Measurements from ENCODE around the gene CWC15. TPM values are rescaled to one million over a fixed set of nuclear protein-coding genes. Genes with fewer than 3 reads are reported as not detected.
"Not testable (repeated sequence)": the region's sequence is repeated elsewhere in the genome, so short reads cannot be mapped to it uniquely, and the experiment has no call there.

Gene CWC15
- total RNA-seq, 1 donor from 2014 or later: 59.2 TPM

DNA sequence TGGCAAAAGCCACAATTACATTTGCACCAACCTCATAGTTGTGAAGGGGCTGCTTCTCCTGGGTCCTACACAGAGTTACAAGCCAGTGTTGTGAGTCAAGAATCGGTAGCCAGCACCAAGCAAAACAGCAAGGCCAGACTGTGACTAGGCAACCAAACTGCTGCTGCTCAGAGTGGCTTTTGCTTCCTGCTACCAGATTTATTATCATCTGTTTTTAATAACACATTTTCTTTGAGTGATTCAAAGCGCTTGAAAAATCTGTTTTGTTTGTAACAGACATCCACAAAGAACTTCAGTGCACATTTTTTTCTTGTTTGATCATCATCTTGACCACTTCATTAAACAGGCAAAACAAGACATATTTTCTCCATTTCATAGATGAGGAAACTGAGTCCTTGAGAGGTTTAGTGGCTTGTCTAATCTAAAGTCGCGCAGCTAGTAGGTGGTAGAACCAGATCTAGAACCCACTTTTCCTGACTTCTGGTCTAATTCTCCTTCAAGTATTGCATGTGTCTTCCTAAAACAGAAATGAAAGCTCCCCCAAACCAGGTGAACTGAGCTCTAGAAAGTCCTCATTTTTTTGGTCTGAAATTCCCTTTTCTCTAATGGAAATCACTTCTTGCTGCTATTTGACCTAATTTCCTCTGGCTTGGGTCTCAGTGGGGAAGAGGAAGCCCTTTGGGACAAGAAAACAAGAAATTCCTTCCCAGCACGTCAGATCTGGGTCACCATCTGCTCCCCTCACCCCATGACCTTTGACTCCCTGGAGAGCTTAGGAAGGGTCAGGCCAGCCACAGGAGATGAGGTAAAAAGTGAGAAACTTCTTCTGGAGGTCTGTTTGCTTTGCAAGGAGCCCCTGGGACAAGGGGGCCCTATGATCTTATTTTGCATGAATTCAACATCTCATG, 39.9 kb downstream of the CWC15 start:
- Mint-ChIP-seq H3K27me3 (ENCODE audit: low read depth, unreplicated experiment) (peaks cover 7% of the 10 kb centered on the region), H3K36me3 (ENCODE audit: low read depth, unreplicated experiment) (no peaks in the 10 kb centered on the region), H3K9me3 (ENCODE audit: unreplicated experiment) (no peaks in the 10 kb centered on the region), H3K27ac (ENCODE audit: unreplicated experiment) (peak overlapping the region; percentile 19), H3K4me3 (ENCODE audit: unreplicated experiment) (no peak overlapping the region), H3K4me1 (ENCODE audit: low read depth, unreplicated experiment) (peaks cover 20% of the 10 kb centered on the region)
- Histone ChIP-seq H4K20me1 (ENCODE audit: insufficient read depth, low read length) (no peaks in the 10 kb centered on the region), H3K4me1 (ENCODE audit: insufficient read depth, low read length) (peaks cover 38% of the 10 kb centered on the region), H3K79me2 (ENCODE audit: insufficient read depth, low read length) (no peaks in the 10 kb centered on the region), H3K27me3 (ENCODE audit: insufficient read depth, low read length) (no peaks in the 10 kb centered on the region), H3K27ac (ENCODE audit: low read depth, low read length) (peak overlapping the region; percentile 93), H2AFZ (ENCODE audit: low read depth, low read length) (peak overlapping the region; percentile 27), H3K4me3 (ENCODE audit: insufficient read depth, low read depth, low read length) (peak overlapping the region; percentile 18), H3K36me3 (ENCODE audit: insufficient read depth, low read length) (no peaks in the 10 kb centered on the region), H3K9me3 (ENCODE audit: insufficient read depth, low read depth, low read length) (no peaks in the 10 kb centered on the region), H3K9ac (ENCODE audit: low read length) (peak overlapping the region; percentile 67), H3K4me2 (ENCODE audit: low read length) (peak overlapping the region; percentile 71)
- FAIRE-seq (peak; percentile 97), DNase-seq (ENCODE audit: low read depth) (peak; percentile 97)
- no peak for TF ChIP-seq CTCF (IDR thresholded peaks at IDR 0.05; ENCODE audit: insufficient read depth, low read depth, low read length)
- TF ChIP-seq EZH2 (IDR thresholded peaks at IDR 0.05; ENCODE audit: insufficient read depth, low read length): no peak

DNA sequence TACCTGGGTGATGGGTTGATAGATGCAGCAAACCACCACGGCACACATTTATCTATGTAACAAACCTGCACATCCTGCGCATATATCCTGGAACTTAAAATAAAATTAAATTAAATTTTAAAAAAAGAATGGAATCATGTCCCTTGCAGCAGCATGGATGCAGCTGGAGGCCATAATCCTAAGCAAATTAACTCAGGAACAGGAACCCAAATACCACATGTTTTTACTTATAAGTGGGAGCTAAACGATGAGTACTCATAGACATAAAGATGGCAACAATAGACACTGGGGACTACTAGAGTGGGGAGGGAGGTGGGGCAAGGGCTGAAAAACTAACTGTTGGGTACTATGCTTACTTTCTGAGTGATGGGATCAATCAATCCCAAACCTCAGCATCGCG, 40.9 kb downstream of the CWC15 start:
- Mint-ChIP-seq H3K36me3 (ENCODE audit: low read depth, unreplicated experiment) (no peaks in the 10 kb centered on the region), H3K27ac (ENCODE audit: unreplicated experiment) (no peak overlapping the region), H3K4me1 (ENCODE audit: low read depth, unreplicated experiment) (peaks cover 25% of the 10 kb centered on the region), H3K4me3 (ENCODE audit: unreplicated experiment) (no peak overlapping the region), H3K27me3 (ENCODE audit: low read depth, unreplicated experiment) (peaks cover 5% of the 10 kb centered on the region), H3K9me3 (ENCODE audit: unreplicated experiment) (no peaks in the 10 kb centered on the region)
- Histone ChIP-seq H4K20me1 (ENCODE audit: insufficient read depth, low read length) (no peaks in the 10 kb centered on the region), H3K79me2 (ENCODE audit: insufficient read depth, low read length) (no peaks in the 10 kb centered on the region), H3K4me1 (ENCODE audit: insufficient read depth, low read length) (peaks cover 42% of the 10 kb centered on the region), H3K27ac (ENCODE audit: low read depth, low read length) (peak overlapping the region; percentile 92), H2AFZ (ENCODE audit: low read depth, low read length) (no peak overlapping the region), H3K36me3 (ENCODE audit: insufficient read depth, low read length) (no peaks in the 10 kb centered on the region), H3K9ac (ENCODE audit: low read length) (peak overlapping the region; percentile 67), H3K4me3 (ENCODE audit: insufficient read depth, low read depth, low read length) (no peak overlapping the region), H3K9me3 (ENCODE audit: insufficient read depth, low read depth, low read length) (no peaks in the 10 kb centered on the region), H3K4me2 (ENCODE audit: low read length) (no peak overlapping the region), H3K27me3 (ENCODE audit: insufficient read depth, low read length) (no peaks in the 10 kb centered on the region)
- FAIRE-seq (no peak), DNase-seq (ENCODE audit: low read depth) (no peak)
- TF ChIP-seq EZH2 (IDR thresholded peaks at IDR 0.05; ENCODE audit: insufficient read depth, low read length): no peak
- TF ChIP-seq CTCF (IDR thresholded peaks at IDR 0.05; ENCODE audit: insufficient read depth, low read depth, low read length): no peak

DNA sequence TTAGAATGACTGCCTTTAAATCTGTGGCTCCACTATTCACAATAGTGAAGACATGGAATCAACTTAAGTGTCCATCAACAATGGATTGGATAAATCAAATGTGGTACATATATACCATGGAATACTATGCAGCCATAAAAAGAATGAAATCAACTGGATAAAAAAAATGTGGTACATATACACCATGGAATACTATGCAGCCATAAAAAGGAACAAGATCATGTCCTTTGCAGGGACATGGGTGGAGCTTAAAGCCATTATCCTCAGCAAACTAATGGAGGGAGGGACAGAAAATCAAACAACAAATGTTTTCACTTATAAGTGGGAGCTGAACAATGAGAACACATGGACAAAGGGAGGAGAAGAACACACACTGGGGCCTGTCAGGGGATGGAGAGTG, 41.3 kb downstream of the CWC15 start:
- not testable (repeated sequence) for H3K36me3 Mint-ChIP-seq (ENCODE audit: low read depth, unreplicated experiment); H3K4me3 Mint-ChIP-seq (ENCODE audit: unreplicated experiment); H3K9me3 ChIP-seq (ENCODE audit: insufficient read depth, low read depth, low read length); H3K4me3 ChIP-seq (ENCODE audit: insufficient read depth, low read depth, low read length); H3K9ac ChIP-seq (ENCODE audit: low read length); DNase-seq (ENCODE audit: low read depth); H3K4me2 ChIP-seq (ENCODE audit: low read length); H3K9me3 Mint-ChIP-seq (ENCODE audit: unreplicated experiment); H3K27me3 Mint-ChIP-seq (ENCODE audit: low read depth, unreplicated experiment); H3K27me3 ChIP-seq (ENCODE audit: insufficient read depth, low read length); H2AFZ ChIP-seq (ENCODE audit: low read depth, low read length); H4K20me1 ChIP-seq (ENCODE audit: insufficient read depth, low read length); H3K27ac Mint-ChIP-seq (ENCODE audit: unreplicated experiment); FAIRE-seq; H3K36me3 ChIP-seq (ENCODE audit: insufficient read depth, low read length); H3K79me2 ChIP-seq (ENCODE audit: insufficient read depth, low read length)
- peaks cover 26% of the 10 kb centered on the region for H3K4me1 Mint-ChIP-seq (ENCODE audit: low read depth, unreplicated experiment)
- Histone ChIP-seq H3K27ac (ENCODE audit: low read depth, low read length) (peak overlapping the region; percentile 92), H3K4me1 (ENCODE audit: insufficient read depth, low read length) (peaks cover 46% of the 10 kb centered on the region)

Data from astrocyte (in vitro differentiated cells and primary cell).